HG03558 (cell line): Measurements from ENCODE around the gene OR2A25.

Source experiments
- ATAC-seq: cut with Tn5 transposase; IDR thresholded peaks from one replicate; pipeline ENCODE4 v1.9.1; 2021; ENCODE audit warnings: moderate number of reproducible peaks; ENCODE audit not compliant: unreplicated experiment; ENCODE audit errors: extremely low read depth

OR2A25 gene

DNA sequence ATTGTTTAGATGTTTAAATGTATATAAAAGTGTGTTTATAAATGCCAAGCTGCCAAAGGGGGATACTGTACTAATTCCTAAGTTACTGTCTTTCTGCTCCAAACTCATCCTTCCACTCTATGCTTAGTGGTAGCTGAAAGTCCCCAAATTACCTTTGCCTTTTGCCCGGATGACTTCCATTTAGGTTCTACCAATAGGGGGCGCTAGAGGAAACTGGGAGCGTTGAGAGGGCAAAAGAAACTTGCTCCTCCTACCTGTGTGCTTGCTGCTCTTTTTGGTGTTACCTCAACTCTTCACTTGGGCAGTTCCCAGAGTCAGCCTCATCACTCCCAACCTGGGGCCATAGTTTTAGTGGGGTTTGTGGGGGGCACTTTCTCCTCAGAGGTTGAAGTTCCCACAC lies 5.9 kb upstream of the OR2A25 start:
- no peak for ATAC-seq

- no peak for ATAC-seq
These were observed 342 bp downstream of the OR2A25 start for GRCh38 chr7:144069953-144070352.

DNA sequence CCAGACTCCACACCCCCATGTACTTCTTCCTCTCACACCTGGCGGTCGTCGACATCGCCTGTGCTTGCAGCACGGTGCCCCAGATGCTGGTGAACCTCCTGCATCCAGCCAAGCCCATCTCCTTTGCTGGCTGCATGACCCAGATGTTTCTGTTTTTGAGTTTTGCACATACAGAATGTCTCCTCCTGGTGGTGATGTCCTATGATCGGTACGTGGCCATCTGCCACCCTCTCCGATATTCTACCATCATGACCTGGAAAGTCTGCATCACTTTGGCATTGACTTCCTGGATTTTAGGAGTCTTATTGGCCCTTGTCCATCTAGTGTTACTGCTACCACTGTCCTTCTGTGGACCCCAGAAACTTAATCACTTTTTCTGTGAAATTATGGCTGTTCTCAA lies 4.8 kb downstream of the OR2A25 start:
- ATAC-seq: no peak

- no peak for ATAC-seq
These were observed 16.4 kb downstream of the OR2A25 start, which contains the start of gene OR2A12 for GRCh38 chr7:144085978-144086377. Gene OR2A12, plus strand, starts transcription at chr7:144086278. Its CDS starts 8,830 bp downstream, at chr7:144095108.

DNA sequence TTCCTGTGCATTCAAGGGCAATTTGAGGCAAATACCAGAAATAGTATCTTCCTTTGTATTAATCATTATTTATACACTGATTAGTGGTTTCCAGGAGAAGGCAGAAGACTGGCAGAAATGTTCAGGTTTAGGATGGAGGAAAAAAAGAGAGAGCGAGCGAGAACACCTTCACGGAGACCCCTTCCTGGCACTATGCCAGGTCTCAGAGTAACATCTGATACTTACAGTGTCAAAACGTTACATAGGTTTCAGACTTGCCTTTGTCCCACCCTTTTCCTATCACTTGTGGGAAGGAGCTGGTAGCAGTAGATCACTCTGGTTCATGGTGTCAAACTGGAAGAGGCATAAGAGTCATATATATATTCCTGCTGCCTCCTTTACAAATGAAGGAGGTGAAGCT lies 17.1 kb downstream of the OR2A25 start:
- ATAC-seq: no peak

GRCh38 chr7:144087230-144087629 lies 17.6 kb downstream of the OR2A25 start:
- no peak for ATAC-seq

GRCh38 chr7:144090667-144091066 lies 21.1 kb downstream of the OR2A25 start:
- no peak for ATAC-seq

- no peak for ATAC-seq
These were observed 29.2 kb downstream of the OR2A25 start for GRCh38 chr7:144098776-144099175.

GRCh38 chr7:144100607-144101006 lies 31.0 kb downstream of the OR2A25 start:
- no peak for ATAC-seq

GRCh38 chr7:144102041-144102440 lies 32.4 kb downstream of the OR2A25 start:
- no peak for ATAC-seq

GRCh38 chr7:144105211-144105610 lies 35.6 kb downstream of the OR2A25 start:
- ATAC-seq: no peak

DNA sequence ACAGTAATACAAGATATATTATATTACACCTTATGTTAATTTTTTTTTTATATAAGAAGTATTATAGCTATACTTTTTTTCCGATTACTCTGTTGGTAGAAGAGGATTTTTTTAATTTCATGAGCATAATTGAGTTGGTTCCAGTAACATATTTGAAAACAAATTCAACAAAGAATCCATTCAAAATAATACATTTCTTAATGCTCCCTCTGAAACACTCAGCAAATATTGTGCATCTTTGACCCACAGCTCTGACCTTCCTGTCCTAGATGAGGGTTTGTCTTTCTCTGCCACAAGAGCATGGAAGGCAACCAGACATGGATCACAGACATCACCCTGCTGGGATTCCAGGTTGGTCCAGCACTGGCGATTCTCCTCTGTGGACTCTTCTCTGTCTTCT lies 39.7 kb downstream of the OR2A25 start, which contains the start of gene OR2A2:
OR2A2 (plus strand) TSS at position 301 of the 400 bp plus-strand sequence; CDS start at position 301, 0 bp downstream.
- ATAC-seq: no peak

- ATAC-seq: no peak
These were observed 40.7 kb downstream of the OR2A25 start for GRCh38 chr7:144110272-144110671.

DNA sequence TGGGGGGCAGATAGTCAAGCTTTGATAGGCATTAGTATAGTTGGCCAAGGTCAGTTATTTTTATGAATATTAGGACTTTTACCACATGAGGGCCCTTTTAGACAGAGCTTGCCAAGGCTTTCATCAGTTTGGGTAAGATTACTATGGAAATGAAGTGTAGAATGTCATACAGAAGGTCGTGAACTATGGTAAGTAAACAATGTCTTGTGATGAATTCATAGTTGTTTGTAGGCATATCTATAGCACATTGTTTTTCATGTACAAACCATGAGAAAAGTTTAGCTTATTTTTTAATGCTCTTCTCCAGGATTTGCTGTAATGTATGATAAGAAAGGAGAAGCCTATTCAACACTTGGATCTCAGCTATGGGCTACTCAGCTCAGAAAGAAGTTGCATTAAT lies 44.0 kb downstream of the OR2A25 start:
- no peak for ATAC-seq

- no peak for ATAC-seq
These were observed 48.7 kb downstream of the OR2A25 start for GRCh38 chr7:144118341-144118740.

GRCh38 chr7:144122876-144123275 lies 53.3 kb downstream of the OR2A25 start, which contains the start of gene OR2A14:
Gene OR2A14, plus strand, starts transcription at chr7:144123176. Its CDS starts 5,937 bp downstream, at chr7:144129113.
- no peak for ATAC-seq
